WTC11 (cell line): ENCODE results near the gene ARID1A. TPM values are rescaled to one million over a fixed set of nuclear protein-coding genes. Genes with fewer than 3 reads are reported as not detected.

Experiments used
- ATAC-seq: fragments of 200-7000 bp; cut with Tn5 transposase; 2 replicates; pipeline ENCODE4 v1.10.0; 2021; ENCODE audit warnings: mild to moderate bottlenecking, moderate library complexity
- CTCF ChIA-PET: fragments of 300-600 bp; sonication (Branson Sonifier 250); formaldehyde crosslinking; loops from one replicate; lab custom pipeline; 2021; ENCODE audit warnings: antibody characterized with exemption; lab: Charles Lee
- POLR2A ChIA-PET: fragments of 350-600 bp; sonication (Branson Sonifier 250); formaldehyde crosslinking; loops from one replicate; lab custom pipeline; 2021; ENCODE audit warnings: antibody characterized with exemption; lab: Charles Lee
- DNase-seq: peaks from one replicate; pipeline ENCODE4 v3.0.0; 2021; ENCODE audit warnings: low spot score
- H3K27ac Mint-ChIP-seq: 2 replicates; pipeline ENCODE4 v1.8.0; 2021; ENCODE audit warnings: mixed read lengths
- H3K27me3 Mint-ChIP-seq: 2 replicates; pipeline ENCODE4 v1.8.0; 2021; ENCODE audit warnings: low read depth, mild to moderate bottlenecking, moderate library complexity, mixed read lengths
- H3K36me3 Mint-ChIP-seq: 2 replicates; pipeline ENCODE4 v1.8.0; 2021; ENCODE audit warnings: mixed read lengths
- H3K4me1 Mint-ChIP-seq: 2 replicates; pipeline ENCODE4 v1.8.0; 2022; ENCODE audit warnings: mixed read lengths
- H3K4me3 Mint-ChIP-seq: 2 replicates; pipeline ENCODE4 v1.8.0; 2021; ENCODE audit warnings: mild to moderate bottlenecking, moderate library complexity, mixed read lengths
- H3K9me3 Mint-ChIP-seq: 2 replicates; pipeline ENCODE4 v1.8.0; 2021; ENCODE audit warnings: mixed read lengths
- ARID4B ChIP-seq: sonication (generic); formaldehyde crosslinking; IDR thresholded peaks from 2 replicates; pipeline ENCODE4 v1.8.0; 2023; ENCODE audit warnings: missing genetic modification reagents, mild to moderate bottlenecking, borderline replicate concordance
- CDX4 ChIP-seq: fragments of 250-450 bp; sonication (Bioruptor Pico); IDR thresholded peaks from 2 replicates; pipeline ENCODE4 v1.9.0; 2021; ENCODE audit warnings: moderate library complexity, mild to moderate bottlenecking, inconsistent platforms, borderline replicate concordance
- E2F5 ChIP-seq: sonication (generic); formaldehyde crosslinking; IDR thresholded peaks from 2 replicates; pipeline ENCODE4 v1.8.1; 2022; ENCODE audit warnings: mild to moderate bottlenecking, moderate library complexity, missing genetic modification reagents
- FOXP1 ChIP-seq: sonication (generic); formaldehyde crosslinking; IDR thresholded peaks from 2 replicates; pipeline ENCODE4 v1.8.0; 2022; ENCODE audit warnings: missing genetic modification reagents, mild to moderate bottlenecking, moderate library complexity, borderline replicate concordance
- HMGA2 ChIP-seq: fragments of 250-450 bp; sonication (Bioruptor Pico); IDR thresholded peaks from 2 replicates; pipeline ENCODE4 v1.4.0; 2021; ENCODE audit warnings: mild to moderate bottlenecking, moderate library complexity
- IRF1 ChIP-seq: sonication (generic); formaldehyde crosslinking; IDR thresholded peaks from 2 replicates; pipeline ENCODE4 v1.8.0; 2023; ENCODE audit warnings: missing genetic modification reagents
- JAZF1 ChIP-seq: fragments of 250-450 bp; sonication (Bioruptor Pico); IDR thresholded peaks from 2 replicates; pipeline ENCODE4 v1.9.0; 2021; ENCODE audit warnings: moderate library complexity, mild to moderate bottlenecking, inconsistent platforms
- NR2C2 ChIP-seq: sonication (generic); formaldehyde crosslinking; IDR thresholded peaks from 2 replicates; pipeline ENCODE4 v1.8.0; 2022; ENCODE audit warnings: mild to moderate bottlenecking, missing genetic modification reagents
- PRDM15 ChIP-seq: sonication (generic); formaldehyde crosslinking; IDR thresholded peaks from 2 replicates; pipeline ENCODE4 v1.8.0; 2022; ENCODE audit warnings: missing genetic modification reagents
- RELA ChIP-seq: sonication (generic); formaldehyde crosslinking; IDR thresholded peaks from 2 replicates; pipeline ENCODE4 v1.8.1; 2022; ENCODE audit warnings: missing genetic modification reagents, mild to moderate bottlenecking, borderline replicate concordance
- SMAD3 ChIP-seq: sonication (generic); formaldehyde crosslinking; IDR thresholded peaks from 2 replicates; pipeline ENCODE4 v1.8.0; 2022; ENCODE audit warnings: missing genetic modification reagents, mild to moderate bottlenecking, borderline replicate concordance
- STAT6 ChIP-seq: sonication (generic); formaldehyde crosslinking; conservative IDR thresholded peaks from 2 replicates; pipeline ENCODE4 v1.8.1; 2023; ENCODE audit warnings: mild to moderate bottlenecking, low read depth, missing genetic modification reagents, moderate library complexity
- ZMAT4 ChIP-seq: fragments of 250-450 bp; sonication (Bioruptor Pico); IDR thresholded peaks from 2 replicates; pipeline ENCODE4 v1.9.0; 2021; ENCODE audit warnings: mild to moderate bottlenecking
- ZNF232 ChIP-seq: sonication (generic); formaldehyde crosslinking; IDR thresholded peaks from 2 replicates; pipeline ENCODE4 v1.8.0; 2022; ENCODE audit warnings: mild to moderate bottlenecking, missing genetic modification reagents
- ZNF416 ChIP-seq: fragments of 250-450 bp; sonication (Bioruptor Pico); IDR thresholded peaks from 2 replicates; pipeline ENCODE4 v1.9.0; 2021; ENCODE audit warnings: mild to moderate bottlenecking, inconsistent platforms
- ZNF512 ChIP-seq: sonication (generic); formaldehyde crosslinking; IDR thresholded peaks from 2 replicates; pipeline ENCODE4 v1.8.1; 2022; ENCODE audit warnings: missing genetic modification reagents, borderline replicate concordance
- ZSCAN18 ChIP-seq: fragments of 250-450 bp; sonication (Bioruptor Pico); IDR thresholded peaks from 2 replicates; pipeline ENCODE4 v2.1.2; 2022; ENCODE audit warnings: mild to moderate bottlenecking, moderate library complexity
- total RNA-seq: library from RNA; stranded (reverse); gene quantifications from 3 replicates; pipeline ENCODE4 v1.2.3, GENCODE V29; 2021

Gene ARID1A
- total RNA-seq, 1 experiment from 2014 or later, result 98.0 TPM

- CTCF ChIA-PET, result interaction anchor here (0.6 to 0.7 kb wide), 2 partner anchors 210 to 256 kb away, joined by 3 read pairs; no protein-coding TSS in a partner anchor
- POLR2A ChIA-PET, result no interaction called here
- peaks cover 7% of the 10 kb centered on the region for H3K4me1 Mint-ChIP-seq
- no peak for TF ChIP-seq ZSCAN18 (CRISPR knock-in tag)
- TF ChIP-seq E2F5 (CRISPR knock-in tag), result no peak
- no peak for TF ChIP-seq ZNF416 (CRISPR knock-in tag)
- no peak for TF ChIP-seq CDX4 (CRISPR knock-in tag)
- TF ChIP-seq PRDM15 (CRISPR knock-in tag), result no peak
- no peak for TF ChIP-seq IRF1 (CRISPR knock-in tag)
- TF ChIP-seq ZNF232 (CRISPR knock-in tag), result no peak
- no peak for TF ChIP-seq HMGA2
- no peak for TF ChIP-seq RELA (CRISPR knock-in tag)
- TF ChIP-seq SMAD3, result no peak
- TF ChIP-seq JAZF1, result no peak
- no peak for TF ChIP-seq ARID4B (CRISPR knock-in tag)
- no peak for TF ChIP-seq FOXP1
- no peak overlapping the region for H3K27ac Mint-ChIP-seq
- H3K4me3 Mint-ChIP-seq, result no peak overlapping the region
- peaks cover 16% of the 10 kb centered on the region for H3K36me3 Mint-ChIP-seq
- no peaks in the 10 kb centered on the region for H3K9me3 Mint-ChIP-seq
- no peaks in the 10 kb centered on the region for H3K27me3 Mint-ChIP-seq
- no peak for ATAC-seq
- no peak for DNase-seq
Observed at GRCh38 chr1:26794391-26794790, 98.6 kb downstream of the ARID1A start.

- Mint-ChIP-seq H3K36me3 (peaks cover 20% of the 10 kb centered on the region), H3K4me3 (no peak overlapping the region), H3K4me1 (peaks cover 19% of the 10 kb centered on the region), H3K9me3 (peaks cover 11% of the 10 kb centered on the region), H3K27ac (no peak overlapping the region), H3K27me3 (0 out of 2 replicates have a peak, but pooled peaks cover 3% of the 10 kb centered on the region)
- CTCF ChIA-PET, result interaction anchor here (1.1 to 1.2 kb wide), 2 partner anchors 9 to 195 kb away, joined by 3 to 5 read pairs; no protein-coding TSS in a partner anchor
- no peak for TF ChIP-seq ZMAT4
- no peak for TF ChIP-seq NR2C2
- no peak for TF ChIP-seq ZNF512 (CRISPR knock-in tag)
- TF ChIP-seq STAT6, result no peak
- ATAC-seq (no peak), DNase-seq (no peak)
- POLR2A ChIA-PET, result no interaction called here
Observed at GRCh38 chr1:26797627-26798026, 101.8 kb downstream of the ARID1A start.
